ENCODE results near the gene MAGED2.
"Not testable (repeated sequence)": the region's sequence is repeated elsewhere in the genome, so short reads cannot be mapped to it uniquely, and the experiment has no call there.

The MAGED2 gene

GRCh38 chrX:54825716-54826438 lies 18.3 kb downstream of the MAGED2 start:
- no peak overlapping the region for H2AFZ ChIP-seq (ENCODE audit: low read depth)
- no peaks in the 10 kb centered on the region for H3K4me1 ChIP-seq (ENCODE audit: low read depth, poor library complexity, severe bottlenecking)
- TF ChIP-seq, protein P1, sequence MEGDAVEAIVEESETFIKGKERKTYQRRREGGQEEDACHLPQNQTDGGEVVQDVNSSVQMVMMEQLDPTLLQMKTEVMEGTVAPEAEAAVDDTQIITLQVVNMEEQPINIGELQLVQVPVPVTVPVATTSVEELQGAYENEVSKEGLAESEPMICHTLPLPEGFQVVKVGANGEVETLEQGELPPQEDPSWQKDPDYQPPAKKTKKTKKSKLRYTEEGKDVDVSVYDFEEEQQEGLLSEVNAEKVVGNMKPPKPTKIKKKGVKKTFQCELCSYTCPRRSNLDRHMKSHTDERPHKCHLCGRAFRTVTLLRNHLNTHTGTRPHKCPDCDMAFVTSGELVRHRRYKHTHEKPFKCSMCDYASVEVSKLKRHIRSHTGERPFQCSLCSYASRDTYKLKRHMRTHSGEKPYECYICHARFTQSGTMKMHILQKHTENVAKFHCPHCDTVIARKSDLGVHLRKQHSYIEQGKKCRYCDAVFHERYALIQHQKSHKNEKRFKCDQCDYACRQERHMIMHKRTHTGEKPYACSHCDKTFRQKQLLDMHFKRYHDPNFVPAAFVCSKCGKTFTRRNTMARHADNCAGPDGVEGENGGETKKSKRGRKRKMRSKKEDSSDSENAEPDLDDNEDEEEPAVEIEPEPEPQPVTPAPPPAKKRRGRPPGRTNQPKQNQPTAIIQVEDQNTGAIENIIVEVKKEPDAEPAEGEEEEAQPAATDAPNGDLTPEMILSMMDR (conservative IDR thresholded peaks at IDR 0.05; ENCODE audit: low read depth, low read length) = peak; percentile 28; the same call in 1 of the 2 replicates
- H3K9ac ChIP-seq = no peak overlapping the region
- no peak overlapping the region for H3K4me3 ChIP-seq (IDR thresholded peaks at IDR 0.05; ENCODE audit: insufficient read depth, low read depth, low read length)
- no peaks in the 10 kb centered on the region for H3K36me3 ChIP-seq (ENCODE audit: insufficient read depth)
- no peaks in the 10 kb centered on the region for H3K79me2 ChIP-seq (ENCODE audit: insufficient read depth, low read depth)
- no peaks in the 10 kb centered on the region for H4K20me1 ChIP-seq (ENCODE audit: insufficient read depth)
- H3K27ac ChIP-seq = no peak overlapping the region
- no peaks in the 10 kb centered on the region for H3K27me3 ChIP-seq (ENCODE audit: insufficient read depth, low read depth)
- H3K4me2 ChIP-seq = no peak overlapping the region

DNA sequence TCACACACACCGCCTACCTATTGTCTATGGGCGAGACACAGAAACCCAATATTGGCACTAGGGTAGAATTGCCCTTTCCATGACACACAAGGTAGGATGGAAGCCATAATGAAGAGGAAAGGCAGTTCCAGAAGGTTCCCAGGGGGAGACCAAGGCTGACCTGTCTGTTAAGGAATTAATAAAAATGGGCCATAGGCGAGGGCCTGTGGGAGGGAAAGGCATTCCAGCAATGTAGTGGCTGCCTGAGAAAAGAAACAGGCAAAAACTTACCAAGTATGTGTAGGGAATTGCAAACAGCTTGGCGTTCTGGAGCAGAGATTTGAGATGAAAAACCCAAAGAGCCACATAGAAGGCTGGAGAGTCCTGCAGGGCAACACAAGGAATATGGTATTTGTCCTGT lies 19.1 kb downstream of the MAGED2 start:
- Histone ChIP-seq H3K79me2 (ENCODE audit: insufficient read depth, low read depth) (no peaks in the 10 kb centered on the region), H2AFZ (ENCODE audit: low read depth) (no peak overlapping the region), H3K4me3 (IDR thresholded peaks at IDR 0.05; ENCODE audit: insufficient read depth, low read depth, low read length) (no peak overlapping the region), H3K4me1 (ENCODE audit: low read depth, poor library complexity, severe bottlenecking) (no peaks in the 10 kb centered on the region), H3K4me2 (no peak overlapping the region), H3K27ac (no peak overlapping the region), H4K20me1 (ENCODE audit: insufficient read depth) (no peaks in the 10 kb centered on the region), H3K9ac (no peak overlapping the region), H3K27me3 (ENCODE audit: insufficient read depth, low read depth) (no peaks in the 10 kb centered on the region), H3K36me3 (ENCODE audit: insufficient read depth) (no peaks in the 10 kb centered on the region)
- TF ChIP-seq, protein P1 (conservative IDR thresholded peaks at IDR 0.05; ENCODE audit: low read depth, low read length) = no peak

DNA sequence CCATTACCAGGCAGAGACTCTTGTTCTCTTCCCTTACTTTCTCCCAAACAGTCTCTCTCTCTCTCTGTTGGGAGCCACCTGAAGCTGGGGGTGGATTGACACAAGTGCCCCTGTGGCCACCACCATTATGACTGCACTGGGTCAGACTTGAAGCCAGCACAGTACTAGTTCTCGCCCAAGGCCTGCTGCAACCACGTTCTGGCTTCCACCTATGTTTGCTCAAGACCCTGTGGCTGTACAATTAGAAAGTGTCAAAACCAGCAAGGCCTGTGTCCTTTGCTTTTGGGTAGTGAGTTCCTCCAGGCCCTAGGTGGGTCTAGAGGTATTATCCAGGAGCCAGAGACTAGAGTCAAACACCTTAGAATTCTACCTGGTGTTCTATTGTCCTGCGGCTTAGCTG lies 31.0 kb downstream of the MAGED2 start:
- Histone ChIP-seq H3K4me1 (ENCODE audit: low read depth, poor library complexity, severe bottlenecking) (no peaks in the 10 kb centered on the region), H3K27ac (no peak overlapping the region), H3K9ac (no peak overlapping the region), H3K4me3 (IDR thresholded peaks at IDR 0.05; ENCODE audit: insufficient read depth, low read depth, low read length) (no peak overlapping the region), H2AFZ (ENCODE audit: low read depth) (no peak overlapping the region), H3K36me3 (ENCODE audit: insufficient read depth) (no peaks in the 10 kb centered on the region), H3K27me3 (ENCODE audit: insufficient read depth, low read depth) (no peaks in the 10 kb centered on the region), H4K20me1 (ENCODE audit: insufficient read depth) (no peaks in the 10 kb centered on the region), H3K79me2 (ENCODE audit: insufficient read depth, low read depth) (no peaks in the 10 kb centered on the region), H3K4me2 (no peak overlapping the region)
- TF ChIP-seq, protein P1 (conservative IDR thresholded peaks at IDR 0.05; ENCODE audit: low read depth, low read length) = no peak

DNA sequence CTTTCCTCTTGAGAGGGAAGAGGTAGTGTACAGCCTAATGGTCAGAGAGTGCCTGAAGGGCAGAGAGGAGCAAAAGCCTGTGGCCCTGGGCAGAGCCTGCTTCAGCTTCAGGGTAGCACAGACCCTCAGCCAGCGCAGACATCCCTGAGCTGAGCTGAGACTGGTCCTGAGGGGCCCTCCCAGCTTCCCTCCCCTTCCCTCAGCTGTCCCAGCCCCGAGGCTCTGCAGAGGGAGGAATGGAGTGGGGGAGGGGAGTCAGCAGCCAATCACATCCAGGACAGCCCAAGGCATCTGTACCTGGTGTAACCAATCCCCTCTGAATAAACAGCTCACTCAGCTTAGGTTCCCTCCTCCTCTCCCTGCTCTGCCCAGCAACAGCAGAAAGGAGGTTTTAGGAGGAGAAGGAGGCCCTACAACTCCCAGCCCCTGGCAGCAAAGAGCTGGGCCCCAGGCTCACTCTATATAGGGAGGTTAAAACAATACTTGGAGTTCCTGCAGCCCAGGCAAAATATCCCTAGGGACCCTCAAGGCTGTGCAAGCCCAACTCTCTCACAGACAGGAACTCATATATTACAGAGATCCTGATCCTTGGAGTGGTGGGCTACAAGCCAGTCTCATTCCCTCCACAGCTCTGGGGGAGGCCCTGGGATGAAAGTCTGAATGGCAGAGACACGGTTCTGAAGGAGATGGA lies 33.8 kb downstream of the MAGED2 start:
- not testable (repeated sequence) for H3K4me3 ChIP-seq (IDR thresholded peaks at IDR 0.05; ENCODE audit: insufficient read depth, low read depth, low read length); H3K9ac ChIP-seq

DNA sequence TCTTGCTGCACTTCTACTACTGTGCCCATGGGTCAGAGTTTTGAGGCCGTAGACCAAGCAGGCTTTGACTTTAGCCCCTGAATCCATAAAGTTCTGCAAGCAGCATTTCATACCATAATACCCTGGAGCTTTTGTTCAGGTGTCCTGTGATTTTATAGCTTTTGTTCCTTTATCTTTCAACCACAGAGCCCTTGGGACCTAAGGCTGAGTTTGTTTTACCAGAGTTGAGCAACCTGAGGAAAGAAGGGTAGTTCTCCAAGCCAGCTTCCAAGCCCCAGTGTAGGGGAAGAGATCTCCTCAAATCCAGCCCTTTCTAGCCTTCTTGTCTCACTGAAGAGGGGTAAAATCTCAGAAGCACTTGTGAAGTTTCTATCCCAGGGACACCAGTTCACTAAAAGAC lies 35.1 kb downstream of the MAGED2 start:
- no peaks in the 10 kb centered on the region for H3K4me1 ChIP-seq (ENCODE audit: low read depth, poor library complexity, severe bottlenecking)
- H4K20me1 ChIP-seq (ENCODE audit: insufficient read depth) = no peaks in the 10 kb centered on the region
- H3K9ac ChIP-seq = no peak overlapping the region
- H3K79me2 ChIP-seq (ENCODE audit: insufficient read depth, low read depth) = no peaks in the 10 kb centered on the region
- H3K4me2 ChIP-seq = no peak overlapping the region
- H3K27ac ChIP-seq = no peak overlapping the region
- TF ChIP-seq, protein P1 (conservative IDR thresholded peaks at IDR 0.05; ENCODE audit: low read depth, low read length) = no peak
- no peaks in the 10 kb centered on the region for H3K27me3 ChIP-seq (ENCODE audit: insufficient read depth, low read depth)
- H3K4me3 ChIP-seq (IDR thresholded peaks at IDR 0.05; ENCODE audit: insufficient read depth, low read depth, low read length) = no peak overlapping the region
- no peaks in the 10 kb centered on the region for H3K36me3 ChIP-seq (ENCODE audit: insufficient read depth)
- H2AFZ ChIP-seq (ENCODE audit: low read depth) = no peak overlapping the region

More for the DNA sequence above, 33.8 kb downstream of the MAGED2 start:
- H3K79me2 ChIP-seq (ENCODE audit: insufficient read depth, low read depth); H3K27me3 ChIP-seq (ENCODE audit: insufficient read depth, low read depth); H3K36me3 ChIP-seq (ENCODE audit: insufficient read depth); H2AFZ ChIP-seq (ENCODE audit: low read depth); H3K4me2 ChIP-seq; H4K20me1 ChIP-seq (ENCODE audit: insufficient read depth); H3K4me1 ChIP-seq (ENCODE audit: low read depth, poor library complexity, severe bottlenecking); H3K27ac ChIP-seq: not testable (repeated sequence)
